HG03097 (cell line): Measurements from ENCODE around the gene CDH23.

ENCODE experiments used
- ATAC-seq: cut with Tn5 transposase; IDR thresholded peaks from one replicate; pipeline ENCODE4 v1.9.1; 2021; ENCODE audit not compliant: unreplicated experiment, low FRiP score

Gene CDH23

GRCh38 chr10:71504570-71504969 lies 107.8 kb downstream of the CDH23 start:
- ATAC-seq, result no peak

DNA sequence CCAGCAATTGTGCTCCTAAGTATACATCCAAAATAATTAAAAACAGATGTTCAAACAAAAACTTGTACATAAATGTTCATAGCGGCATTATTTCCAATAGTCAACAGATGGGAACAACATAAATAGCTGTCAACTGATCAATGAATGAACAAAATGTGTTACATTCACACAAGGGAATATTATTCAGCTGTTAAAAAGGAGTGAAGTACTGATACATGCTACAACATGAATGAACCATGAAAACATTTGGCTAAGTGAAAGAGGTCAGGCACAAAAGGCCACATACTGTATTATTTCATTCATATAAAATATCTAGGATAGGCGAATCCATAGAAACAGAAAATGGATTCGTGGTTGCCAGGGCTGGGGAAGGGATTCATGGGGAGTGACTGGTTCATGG lies 109.1 kb downstream of the CDH23 start:
- no peak for ATAC-seq

DNA sequence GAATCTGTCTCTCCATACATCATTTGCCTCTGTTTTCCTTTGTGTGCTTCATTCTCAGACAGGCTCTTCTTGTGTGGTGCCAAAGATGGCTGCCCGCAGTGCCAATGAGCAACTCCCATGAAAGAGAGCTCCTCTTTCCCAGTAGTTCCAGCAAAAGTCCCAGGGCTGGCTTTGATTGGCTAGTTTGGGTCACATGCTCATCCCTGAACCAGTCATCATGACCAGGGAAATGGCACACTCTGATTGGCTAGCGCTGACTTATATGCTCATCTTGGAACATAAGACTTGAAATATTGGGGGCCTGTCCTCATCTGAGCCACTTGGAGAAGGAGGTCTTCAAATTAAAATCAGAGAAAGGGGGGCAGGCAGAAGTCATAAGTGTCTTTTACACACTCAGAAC lies 112.7 kb downstream of the CDH23 start:
- no peak for ATAC-seq

GRCh38 chr10:71511206-71511605 lies 114.5 kb downstream of the CDH23 start:
- no peak for ATAC-seq

GRCh38 chr10:71512312-71512711 lies 115.6 kb downstream of the CDH23 start:
- no peak for ATAC-seq

GRCh38 chr10:71512761-71513539 lies 116.2 kb downstream of the CDH23 start:
- ATAC-seq, result no peak

- no peak for ATAC-seq
Observed at GRCh38 chr10:71513540-71513853, 116.8 kb downstream of the CDH23 start.

- no peak for ATAC-seq
Observed at GRCh38 chr10:71513936-71514335, 117.2 kb downstream of the CDH23 start.

DNA sequence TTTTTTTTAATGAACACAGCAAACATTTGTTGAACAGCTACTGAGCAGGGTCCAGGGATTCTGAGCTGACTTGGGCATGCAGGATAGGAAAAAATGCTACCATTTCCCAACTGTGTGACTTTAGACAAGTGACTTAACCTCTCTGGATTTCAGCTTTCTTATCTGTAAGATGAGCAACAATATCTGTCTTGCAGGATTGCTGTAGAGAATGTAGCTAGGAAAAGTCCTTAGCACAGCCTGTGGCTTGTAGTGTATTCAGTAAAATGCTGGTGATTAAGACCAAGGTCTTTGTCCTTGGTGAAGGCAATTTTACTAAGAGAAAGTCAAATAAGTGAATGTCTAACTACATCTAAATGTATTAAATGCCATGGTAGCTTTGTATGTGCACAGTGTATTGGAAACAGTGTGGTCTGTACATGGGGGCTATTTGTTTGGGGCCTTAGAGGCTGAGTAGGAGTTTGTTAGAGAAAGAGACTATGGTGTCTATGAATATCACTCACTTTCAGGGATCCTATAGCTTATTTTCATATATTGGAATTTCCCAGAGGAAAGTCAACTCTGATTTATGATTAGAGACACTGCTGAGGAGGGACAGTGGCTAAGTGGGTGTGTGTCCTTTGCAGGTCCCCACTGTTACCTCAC lies 118.9 kb downstream of the CDH23 start:
- no peak for ATAC-seq

- no peak for ATAC-seq
Observed at GRCh38 chr10:71516890-71517289, 120.2 kb downstream of the CDH23 start.

GRCh38 chr10:71517298-71518169 lies 120.8 kb downstream of the CDH23 start:
- ATAC-seq, result no peak

DNA sequence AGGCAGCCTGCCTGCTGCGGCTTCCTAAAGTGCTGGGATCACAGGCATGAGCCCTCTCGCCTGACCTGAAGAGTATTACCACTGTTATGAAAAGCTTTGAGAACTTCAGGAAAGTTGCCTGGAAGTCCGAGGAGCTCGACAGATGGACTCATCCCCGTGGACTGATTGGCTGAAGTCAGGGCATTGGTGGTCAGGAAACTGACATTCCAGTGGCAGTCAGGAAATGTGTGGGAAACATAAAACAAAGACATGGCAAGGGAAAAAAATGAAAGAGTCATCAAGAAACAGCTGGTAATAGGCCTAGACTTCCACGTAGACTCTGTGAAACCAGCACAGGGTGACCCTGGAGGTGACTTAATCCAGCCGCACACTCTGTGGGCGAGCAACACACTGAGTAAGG lies 123.3 kb downstream of the CDH23 start:
- no peak for ATAC-seq

- ATAC-seq, result no peak
Observed at GRCh38 chr10:71521504-71522441, 125.1 kb downstream of the CDH23 start.

- ATAC-seq, result no peak
Observed at GRCh38 chr10:71522442-71523144, 125.9 kb downstream of the CDH23 start.

- no peak for ATAC-seq
Observed at GRCh38 chr10:71523756-71524155, 127.0 kb downstream of the CDH23 start.

- no peak for ATAC-seq
Observed at GRCh38 chr10:71525092-71525491, 128.4 kb downstream of the CDH23 start.

DNA sequence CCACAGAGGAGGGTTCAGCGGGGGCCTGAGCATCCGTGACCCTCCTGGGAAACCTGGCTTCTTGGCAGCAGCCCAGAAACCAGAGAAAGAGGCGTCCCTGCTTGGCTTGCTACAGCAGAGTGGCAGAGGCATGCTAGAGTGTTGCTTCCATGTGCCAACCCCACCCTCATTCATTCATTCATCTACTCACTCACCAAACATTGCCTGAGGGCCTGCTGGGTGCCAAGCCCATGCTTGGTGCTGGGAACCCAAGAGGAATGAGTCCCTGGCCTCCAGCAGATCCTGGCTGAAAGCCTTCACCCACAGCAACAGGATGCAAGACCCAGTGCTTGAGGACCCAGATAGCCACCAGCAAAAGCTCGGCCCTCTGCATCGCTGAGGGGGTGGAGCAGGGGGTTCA lies 129.0 kb downstream of the CDH23 start:
- no peak for ATAC-seq

GRCh38 chr10:71526653-71527052 lies 129.9 kb downstream of the CDH23 start:
- ATAC-seq, result no peak

GRCh38 chr10:71527135-71527534 lies 130.4 kb downstream of the CDH23 start:
- no peak for ATAC-seq
